ENCODE results near the gene RICTOR. TPM values are rescaled to one million over a fixed set of nuclear protein-coding genes. Genes with fewer than 3 reads are reported as not detected.

RICTOR gene
- total RNA-seq, 1 experiment from 2014 or later = 41.1 TPM

- H3K27ac Mint-ChIP-seq (ENCODE audit: unreplicated experiment) = no peak overlapping the region
Observed at GRCh38 chr5:39021413-39021812, 52.8 kb downstream of the RICTOR start.

GRCh38 chr5:39020458-39020857, 53.7 kb downstream of the RICTOR start:
- intact Hi-C loops (cut with micrococcal nuclease; ENCODE audit: unreplicated experiment) = no loop called here
- no peak overlapping the region for H3K4me3 Mint-ChIP-seq (ENCODE audit: low read depth, unreplicated experiment)
- TF ChIP-seq CTCF (IDR thresholded peaks at IDR 0.05; ENCODE audit: unreplicated experiment) = no peak
- CTCF ChIA-PET = no interaction called here
- DNase-seq = no peak
- H3K36me3 Mint-ChIP-seq (ENCODE audit: insufficient read depth, unreplicated experiment) = peaks cover 5% of the 10 kb centered on the region
- no TSS peak for BruUV-seq (replicated peaks)
- H3K27ac Mint-ChIP-seq (ENCODE audit: unreplicated experiment) = no peak overlapping the region
- H3K27me3 Mint-ChIP-seq (ENCODE audit: unreplicated experiment) = no peaks in the 10 kb centered on the region
- H3K4me1 Mint-ChIP-seq (ENCODE audit: low read depth, unreplicated experiment) = peaks cover 21% of the 10 kb centered on the region
- no peaks in the 10 kb centered on the region for H3K9me3 Mint-ChIP-seq (ENCODE audit: low read depth, unreplicated experiment)

More at GRCh38 chr5:39021413-39021812, 52.8 kb downstream of the RICTOR start:
- Mint-ChIP-seq H3K4me1 (ENCODE audit: low read depth, unreplicated experiment) (peaks cover 12% of the 10 kb centered on the region), H3K36me3 (ENCODE audit: insufficient read depth, unreplicated experiment) (peaks cover 10% of the 10 kb centered on the region), H3K9me3 (ENCODE audit: low read depth, unreplicated experiment) (no peaks in the 10 kb centered on the region), H3K27me3 (ENCODE audit: unreplicated experiment) (no peaks in the 10 kb centered on the region), H3K4me3 (ENCODE audit: low read depth, unreplicated experiment) (no peak overlapping the region)
- intact Hi-C loops (cut with micrococcal nuclease; ENCODE audit: unreplicated experiment) = no loop called here
- DNase-seq = no peak
- CTCF ChIA-PET = no interaction called here
- no peak for TF ChIP-seq CTCF (IDR thresholded peaks at IDR 0.05; ENCODE audit: unreplicated experiment)
- BruUV-seq (replicated peaks) = no TSS peak

- H3K9me3 Mint-ChIP-seq (ENCODE audit: low read depth, unreplicated experiment) = no peaks in the 10 kb centered on the region
- intact Hi-C loops (cut with micrococcal nuclease; ENCODE audit: unreplicated experiment) = no loop called here
- H3K27ac Mint-ChIP-seq (ENCODE audit: unreplicated experiment) = no peak overlapping the region
- H3K27me3 Mint-ChIP-seq (ENCODE audit: unreplicated experiment) = no peaks in the 10 kb centered on the region
- peaks cover 15% of the 10 kb centered on the region for H3K4me1 Mint-ChIP-seq (ENCODE audit: low read depth, unreplicated experiment)
- no TSS peak for BruUV-seq (replicated peaks)
- CTCF ChIA-PET = no interaction called here
- no peak for TF ChIP-seq CTCF (IDR thresholded peaks at IDR 0.05; ENCODE audit: unreplicated experiment)
- H3K4me3 Mint-ChIP-seq (ENCODE audit: low read depth, unreplicated experiment) = no peak overlapping the region
- peaks cover 5% of the 10 kb centered on the region for H3K36me3 Mint-ChIP-seq (ENCODE audit: insufficient read depth, unreplicated experiment)
- DNase-seq = no peak
Observed at GRCh38 chr5:39019254-39019653, 54.9 kb downstream of the RICTOR start.

GRCh38 chr5:39017504-39017903, 56.7 kb downstream of the RICTOR start:
- no peak for TF ChIP-seq CTCF (IDR thresholded peaks at IDR 0.05; ENCODE audit: unreplicated experiment)
- H3K27ac Mint-ChIP-seq (ENCODE audit: unreplicated experiment) = no peak overlapping the region
- H3K4me3 Mint-ChIP-seq (ENCODE audit: low read depth, unreplicated experiment) = no peak overlapping the region
- DNase-seq = no peak
- no peaks in the 10 kb centered on the region for H3K27me3 Mint-ChIP-seq (ENCODE audit: unreplicated experiment)
- peaks cover 5% of the 10 kb centered on the region for H3K36me3 Mint-ChIP-seq (ENCODE audit: insufficient read depth, unreplicated experiment)
- CTCF ChIA-PET = no interaction called here
- intact Hi-C loops (cut with micrococcal nuclease; ENCODE audit: unreplicated experiment) = no loop called here
- H3K9me3 Mint-ChIP-seq (ENCODE audit: low read depth, unreplicated experiment) = no peaks in the 10 kb centered on the region
- BruUV-seq (replicated peaks) = no TSS peak
- H3K4me1 Mint-ChIP-seq (ENCODE audit: low read depth, unreplicated experiment) = peaks cover 15% of the 10 kb centered on the region
